Hepatocyte (in vitro differentiated cells): ENCODE data around the gene NF2. TPM values are rescaled to one million over a fixed set of nuclear protein-coding genes. Genes with fewer than 3 reads are reported as not detected.

Experiments
- DNase-seq: peaks from one replicate; pipeline ENCODE4 v3.0.0-alpha.2; 2016; ENCODE audit warnings: low spot score
- H2AFZ ChIP-seq: fragments of 200-600 bp; sonication (generic); 2 replicates; pipeline ENCODE4 v1.6.0; 2016; ENCODE audit warnings: antibody characterized with exemption, mild to moderate bottlenecking
- H3K27ac ChIP-seq: fragments of 200-600 bp; sonication (generic); 2 replicates; pipeline ENCODE4 v1.5.1; 2016; ENCODE audit warnings: mild to moderate bottlenecking
- H3K27me3 ChIP-seq: fragments of 200-600 bp; sonication (generic); 2 replicates; pipeline ENCODE4 v1.6.1; 2016
- H3K36me3 ChIP-seq: fragments of 200-600 bp; sonication (generic); replicated peaks from 2 replicates; pipeline ENCODE4 v1.5.1; 2016; ENCODE audit warnings: low read depth; ENCODE audit not compliant: insufficient read depth
- H3K4me1 ChIP-seq: fragments of 200-600 bp; sonication (generic); 2 replicates; pipeline ENCODE4 v1.5.1; 2016; ENCODE audit warnings: mild to moderate bottlenecking, moderate library complexity; ENCODE audit not compliant: insufficient read depth
- H3K4me2 ChIP-seq: fragments of 200-600 bp; sonication (generic); 2 replicates; pipeline ENCODE4 v1.6.0; 2016
- H3K4me3 ChIP-seq: fragments of 200-600 bp; sonication (generic); 2 replicates; pipeline ENCODE4 v1.5.1; 2016; ENCODE audit warnings: mild to moderate bottlenecking
- H3K79me2 ChIP-seq: fragments of 200-600 bp; sonication (generic); 2 replicates; pipeline ENCODE4 v1.6.0; 2017; ENCODE audit warnings: mild to moderate bottlenecking
- H3K9me2 ChIP-seq: fragments of 200-600 bp; sonication (generic); replicated peaks from 2 replicates; pipeline ENCODE4 v1.6.0; 2017; ENCODE audit warnings: mild to moderate bottlenecking; ENCODE audit not compliant: insufficient read depth
- H3K9me3 ChIP-seq: fragments of 200-600 bp; sonication (generic); 2 replicates; pipeline ENCODE4 v1.5.1; 2016; ENCODE audit warnings: low read depth, mild to moderate bottlenecking
- H4K20me1 ChIP-seq: fragments of 200-600 bp; sonication (generic); 2 replicates; pipeline ENCODE4 v1.6.0; 2016; ENCODE audit warnings: mild to moderate bottlenecking; ENCODE audit not compliant: insufficient read depth, poor library complexity, severe bottlenecking
- CTCF ChIP-seq: fragments of 200-600 bp; sonication (generic); IDR thresholded peaks from 2 replicates; pipeline ENCODE4 v1.5.1; 2016; ENCODE audit warnings: antibody characterized with exemption, mild to moderate bottlenecking; ENCODE audit not compliant: poor library complexity
- EZH2 ChIP-seq: fragments of 200-600 bp; sonication (generic); IDR thresholded peaks from 2 replicates; pipeline ENCODE4 v1.6.1; 2016; ENCODE audit warnings: antibody characterized with exemption, mild to moderate bottlenecking, borderline replicate concordance
- EZH2phosphoT487 ChIP-seq: fragments of 200-600 bp; sonication (generic); IDR thresholded peaks from one replicate; pipeline ENCODE4 v1.6.1; 2018; ENCODE audit warnings: antibody characterized with exemption, mild to moderate bottlenecking, low read depth, moderate library complexity; ENCODE audit not compliant: unreplicated experiment, severe bottlenecking
- WGBS: methylation state at CpG from one replicate; pipeline ENCODE4 v1.1.6; 2016; ENCODE audit warnings: low lambda C conversion rate; ENCODE audit errors: missing lambda C conversion rate; 5-methylcytosine and 5-hydroxymethylcytosine counted together
- polyA plus RNA-seq: library from polyadenylated mRNA; unstranded; fragments of >200 nt; fragmentation: Nextera tagmentation; extraction: Ambion mirVana; gene quantifications from 2 replicates; pipeline ENCODE4 v1.2.1, GENCODE V29; 2016
- total RNA-seq: library from RNA; depleted of rRNA; stranded (reverse); fragments of >200 nt; gene quantifications from 2 replicates; pipeline ENCODE4 v1.2.3, GENCODE V29; 2014

Gene NF2
- total and polyA plus RNA-seq, 2 experiments from 2014 or later = 18.5 to 30.7 TPM

GRCh38 chr22:29689880-29690213 lies 86.4 kb downstream of the NF2 start:
- no peak for TF ChIP-seq EZH2phosphoT487
- peak; percentile 83 for TF ChIP-seq CTCF
- TF ChIP-seq EZH2 = no peak
- H3K9me3 ChIP-seq = no peaks in the 10 kb centered on the region
- H3K36me3 ChIP-seq = no peaks in the 10 kb centered on the region
- peak overlapping the region; percentile 28 for H3K4me2 ChIP-seq
- peak; percentile 75 for DNase-seq
- H3K27me3 ChIP-seq = no peaks in the 10 kb centered on the region
- peak overlapping the region; percentile 45 for H3K27ac ChIP-seq
- peaks cover 10% of the 10 kb centered on the region for H3K4me1 ChIP-seq
- H3K79me2 ChIP-seq = no peaks in the 10 kb centered on the region
- no peak overlapping the region for H3K4me3 ChIP-seq
- WGBS = 20% methylated on average over 8 of the region's 8 CpGs
- no peak overlapping the region for H2AFZ ChIP-seq
- H3K9me2 ChIP-seq = no peaks in the 10 kb centered on the region
- H4K20me1 ChIP-seq = no peaks in the 10 kb centered on the region

- H3K4me3 ChIP-seq = no peak overlapping the region
- no peaks in the 10 kb centered on the region for H3K9me2 ChIP-seq
- no peak overlapping the region for H2AFZ ChIP-seq
- H3K27me3 ChIP-seq = no peaks in the 10 kb centered on the region
- 55% methylated on average over 9 of the region's 9 CpGs for WGBS
- H3K4me1 ChIP-seq = peaks cover 10% of the 10 kb centered on the region
- H3K79me2 ChIP-seq = no peaks in the 10 kb centered on the region
- TF ChIP-seq EZH2 = no peak
- no peak for TF ChIP-seq EZH2phosphoT487
- no peak for TF ChIP-seq CTCF
- H4K20me1 ChIP-seq = no peaks in the 10 kb centered on the region
- H3K36me3 ChIP-seq = no peaks in the 10 kb centered on the region
- no peaks in the 10 kb centered on the region for H3K9me3 ChIP-seq
- DNase-seq = no peak
- peak overlapping the region; percentile 28 for H3K4me2 ChIP-seq
- peak overlapping the region; percentile 41 for H3K27ac ChIP-seq
Observed at GRCh38 chr22:29690476-29690875, 87.0 kb downstream of the NF2 start.

- TF ChIP-seq EZH2phosphoT487 (no peak), CTCF (no peak), EZH2 (no peak)
- WGBS = 82% methylated on average over 13 of the region's 13 CpGs
- DNase-seq = no peak
Observed at GRCh38 chr22:29691636-29692326, 88.3 kb downstream of the NF2 start.

GRCh38 chr22:29692327-29692640 lies 88.9 kb downstream of the NF2 start:
- TF ChIP-seq EZH2 (no peak), CTCF (no peak), EZH2phosphoT487 (no peak)
- Histone ChIP-seq H3K27me3 (no peaks in the 10 kb centered on the region), H3K4me2 (no peak overlapping the region), H3K4me1 (peaks cover 10% of the 10 kb centered on the region), H3K36me3 (no peaks in the 10 kb centered on the region), H3K79me2 (no peaks in the 10 kb centered on the region), H3K9me3 (no peaks in the 10 kb centered on the region), H3K4me3 (no peak overlapping the region), H4K20me1 (no peaks in the 10 kb centered on the region), H3K27ac (no peak overlapping the region), H2AFZ (no peak overlapping the region), H3K9me2 (no peaks in the 10 kb centered on the region)
- DNase-seq = no peak
- WGBS = 77% methylated on average over 4 of the region's 4 CpGs

More at GRCh38 chr22:29691636-29692326, 88.3 kb downstream of the NF2 start:
- Histone ChIP-seq H3K79me2 (no peaks in the 10 kb centered on the region), H3K4me2 (no peak overlapping the region), H3K4me1 (peaks cover 10% of the 10 kb centered on the region), H3K9me2 (no peaks in the 10 kb centered on the region), H3K36me3 (no peaks in the 10 kb centered on the region), H4K20me1 (no peaks in the 10 kb centered on the region), H3K27me3 (no peaks in the 10 kb centered on the region), H2AFZ (no peak overlapping the region), H3K27ac (no peak overlapping the region), H3K9me3 (no peaks in the 10 kb centered on the region), H3K4me3 (no peak overlapping the region)
